Ascending aorta (tissue), 2 donors: Measurements from ENCODE around the gene RPRD1A. TPM values are rescaled to one million over a fixed set of nuclear protein-coding genes. Genes with fewer than 3 reads are reported as not detected.
"Not testable (repeated sequence)": the region's sequence is repeated elsewhere in the genome, so short reads cannot be mapped to it uniquely, and the experiment has no call there.

Experiments used
- DNase-seq, 2 donors: peaks; one replicate each; pipeline ENCODE4 v3.0.0-alpha.2; 2019; ENCODE audit warnings: low spot score in 2 of 2
- H3K27ac ChIP-seq, 2 donors: fragments of 200-600 bp; sonication (generic); one replicate each; pipeline ENCODE4 v1.5.1; 2016 to 2017; ENCODE audit warnings: mild to moderate bottlenecking in 1 of 2
- H3K27me3 ChIP-seq: fragments of 200-600 bp; sonication (generic); one replicate; pipeline ENCODE4 v1.5.1; 2017
- H3K36me3 ChIP-seq, 2 donors: fragments of 200-600 bp; sonication (generic); one replicate each; pipeline ENCODE4 v1.5.1; 2016
- H3K4me1 ChIP-seq, 2 donors: fragments of 200-600 bp; sonication (generic); one replicate each; pipeline ENCODE4 v1.5.1; 2016 to 2017; ENCODE audit warnings: mild to moderate bottlenecking in 1 of 2
- H3K4me3 ChIP-seq, 2 donors: fragments of 200-600 bp; sonication (generic); one replicate each; pipeline ENCODE4 v1.5.1; 2016 to 2017; ENCODE audit warnings: mild to moderate bottlenecking in 1 of 2
- H3K9me3 ChIP-seq, 2 donors: fragments of 200-600 bp; sonication (generic); one replicate each; pipeline ENCODE4 v1.5.1; 2016
- intact Hi-C: fragments of 100-400 bp; cut with DNase I; formaldehyde crosslinking; loops from one replicate; pipeline ENCODE4 v1.15.1; 2023
- total RNA-seq: library from RNA; depleted of rRNA; stranded (reverse); fragments of >200 nt; gene quantifications from one replicate; pipeline ENCODE4 v1.1.0, GENCODE V29; 2016
- TF ChIP-seq, protein P1 (sequence below), 3 experiments: fragments of 200-600 bp in 2 of 3; fragments of 450-650 bp in 1 of 3; sonication (generic) in 2 of 3; IDR thresholded peaks; one replicate each; pipeline ENCODE4 v1.5.1; 2016 to 2019; ENCODE audit warnings: antibody characterized with exemption in 3 of 3, mild to moderate bottlenecking in 1 of 3, moderate library complexity in 1 of 3

The RPRD1A gene
- total RNA-seq, 1 donor from 2014 or later, result 16.4 TPM

DNA sequence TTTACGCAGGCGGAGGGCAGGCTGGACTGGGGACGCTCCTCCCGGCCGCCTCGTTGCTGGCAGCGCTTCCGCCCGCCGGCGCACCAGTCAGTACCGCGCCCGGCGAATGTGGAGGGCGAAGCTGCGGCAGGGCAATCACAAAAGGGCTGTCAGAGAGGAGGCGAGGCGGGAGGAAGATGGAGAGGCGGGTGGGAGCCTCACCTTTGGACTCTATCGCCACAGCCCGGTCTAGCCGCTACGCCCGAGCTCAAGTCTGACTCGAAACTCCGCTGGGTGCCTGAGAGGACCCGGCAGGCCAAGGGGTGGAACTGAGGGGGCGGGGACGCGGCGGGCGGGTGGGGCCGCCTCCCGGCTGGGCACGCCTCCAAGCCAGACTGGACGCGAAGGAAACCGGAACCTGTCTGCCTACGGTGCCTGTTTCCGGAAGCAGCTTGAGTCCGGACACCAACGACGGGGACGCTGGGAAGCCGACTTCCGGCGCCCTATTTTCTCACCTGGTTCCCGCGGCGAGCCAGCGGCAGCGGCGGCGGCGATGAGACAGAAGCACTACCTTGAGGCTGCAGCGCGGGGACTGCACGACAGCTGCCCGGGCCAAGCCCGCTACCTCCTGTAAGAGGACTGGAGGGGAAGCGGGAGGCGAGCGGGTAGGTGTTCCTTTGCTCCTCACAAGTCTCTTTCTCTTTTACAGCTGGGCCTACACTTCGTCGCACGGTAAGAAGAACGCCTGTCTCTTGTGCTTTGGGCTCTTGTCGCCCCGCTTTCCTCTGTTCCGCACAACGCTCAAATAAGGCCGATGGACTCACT, 95.0 kb downstream of the RPRD1A start, which contains the start of gene RMP24:
TSS of gene RMP24 (plus strand) at position 483 of the 804 bp plus-strand sequence.
- peak; percentile 54 to 95 for DNase-seq
- Histone ChIP-seq H3K4me3 (peak within 1 kb of the TSS; percentile 85 to 96), H3K4me1 (peaks cover 4 to 19% of the 10 kb centered on the region in 2 donors), H3K36me3 (peaks cover 10 to 15% of the 10 kb centered on the region in 2 donors), H3K27me3 (no peaks in the 10 kb centered on the region), H3K27ac (peak within 1 kb of the TSS; percentile 89), H3K9me3 (no peaks in the 10 kb centered on the region)
- intact Hi-C loops, result loop anchor here (1.0 to 5.0 kb wide), 5 partner anchors 95 to 682 kb away; partner anchors contain the start of genes ELP2, INO80C, RPRD1A and SLC39A6
- TF ChIP-seq, protein P1, sequence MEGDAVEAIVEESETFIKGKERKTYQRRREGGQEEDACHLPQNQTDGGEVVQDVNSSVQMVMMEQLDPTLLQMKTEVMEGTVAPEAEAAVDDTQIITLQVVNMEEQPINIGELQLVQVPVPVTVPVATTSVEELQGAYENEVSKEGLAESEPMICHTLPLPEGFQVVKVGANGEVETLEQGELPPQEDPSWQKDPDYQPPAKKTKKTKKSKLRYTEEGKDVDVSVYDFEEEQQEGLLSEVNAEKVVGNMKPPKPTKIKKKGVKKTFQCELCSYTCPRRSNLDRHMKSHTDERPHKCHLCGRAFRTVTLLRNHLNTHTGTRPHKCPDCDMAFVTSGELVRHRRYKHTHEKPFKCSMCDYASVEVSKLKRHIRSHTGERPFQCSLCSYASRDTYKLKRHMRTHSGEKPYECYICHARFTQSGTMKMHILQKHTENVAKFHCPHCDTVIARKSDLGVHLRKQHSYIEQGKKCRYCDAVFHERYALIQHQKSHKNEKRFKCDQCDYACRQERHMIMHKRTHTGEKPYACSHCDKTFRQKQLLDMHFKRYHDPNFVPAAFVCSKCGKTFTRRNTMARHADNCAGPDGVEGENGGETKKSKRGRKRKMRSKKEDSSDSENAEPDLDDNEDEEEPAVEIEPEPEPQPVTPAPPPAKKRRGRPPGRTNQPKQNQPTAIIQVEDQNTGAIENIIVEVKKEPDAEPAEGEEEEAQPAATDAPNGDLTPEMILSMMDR (IDR thresholded peaks at IDR 0.05), result no peak

DNA sequence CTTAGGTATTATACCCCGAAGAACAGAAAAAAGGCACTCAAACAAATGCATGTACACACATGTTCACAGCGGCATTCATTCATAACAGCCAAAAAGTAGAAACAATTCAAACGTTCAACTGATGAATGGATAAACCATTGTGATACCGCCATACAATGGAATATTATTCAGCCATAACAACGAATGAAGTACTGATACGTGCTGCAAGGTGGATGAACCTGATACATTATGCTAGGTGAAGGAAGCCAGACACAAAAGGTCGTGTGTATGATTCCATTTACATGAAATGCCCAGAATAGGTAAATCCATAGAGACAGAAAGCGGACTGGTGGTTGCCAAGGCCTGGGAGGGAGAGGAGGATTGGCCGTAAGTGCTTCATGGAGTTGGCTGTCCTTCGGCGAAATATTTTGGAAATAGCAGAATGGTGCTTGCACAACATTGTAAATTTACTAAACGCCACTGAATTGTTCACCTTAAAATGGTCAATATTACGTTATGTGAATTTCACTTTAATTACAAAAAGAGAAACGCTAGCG, 95.6 kb downstream of the RPRD1A start:
- TF ChIP-seq, protein P1 (IDR thresholded peaks at IDR 0.05), result no peak
- intact Hi-C loops, result loop anchor here (1.0 to 5.0 kb wide), 6 partner anchors 96 to 731 kb away; partner anchors contain the start of genes ELP2, INO80C, RPRD1A and SLC39A6
- H3K9me3 ChIP-seq, result no peaks in the 10 kb centered on the region
- no peak for DNase-seq
- H3K36me3 ChIP-seq, result peaks cover 6 to 8% of the 10 kb centered on the region in 2 donors
- H3K4me1 ChIP-seq, result peaks cover 4 to 19% of the 10 kb centered on the region in 2 donors
- H3K4me3 ChIP-seq, result peak overlapping the region; percentile 85 to 96
- H3K27me3 ChIP-seq, result no peaks in the 10 kb centered on the region
- H3K27ac ChIP-seq, result peak overlapping the region; percentile 89

DNA sequence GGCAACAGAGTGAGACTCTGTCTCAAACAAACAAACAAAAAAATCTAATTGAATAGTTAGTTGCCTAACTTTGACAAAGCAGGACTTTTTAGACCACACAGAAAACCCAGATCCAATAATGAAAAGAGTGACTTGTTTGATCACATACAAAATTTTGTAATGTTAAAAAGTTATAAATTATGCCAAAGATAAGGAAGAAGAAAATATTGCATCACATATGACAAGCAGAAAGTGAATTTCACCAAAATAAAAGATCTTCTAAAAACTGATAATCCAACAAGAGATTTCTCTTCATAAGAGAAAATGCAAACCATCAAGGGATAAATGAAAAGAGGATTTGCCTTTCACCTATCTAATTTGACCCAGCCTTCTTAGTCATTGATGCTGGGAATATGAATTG, 97.7 kb downstream of the RPRD1A start:
- DNase-seq, result no peak
- H3K36me3 ChIP-seq, result no peaks in the 10 kb centered on the region
- no peaks in the 10 kb centered on the region for H3K27me3 ChIP-seq
- no peaks in the 10 kb centered on the region for H3K9me3 ChIP-seq
- no peak overlapping the region for H3K4me3 ChIP-seq
- H3K27ac ChIP-seq, result no peak overlapping the region
- TF ChIP-seq, protein P1 (IDR thresholded peaks at IDR 0.05), result no peak
- peaks cover 4 to 19% of the 10 kb centered on the region in 2 donors for H3K4me1 ChIP-seq
- intact Hi-C loops, result loop anchor here (2.0 to 5.0 kb wide), 2 partner anchors 582 to 729 kb away; partner anchors contain the start of gene ZNF397

DNA sequence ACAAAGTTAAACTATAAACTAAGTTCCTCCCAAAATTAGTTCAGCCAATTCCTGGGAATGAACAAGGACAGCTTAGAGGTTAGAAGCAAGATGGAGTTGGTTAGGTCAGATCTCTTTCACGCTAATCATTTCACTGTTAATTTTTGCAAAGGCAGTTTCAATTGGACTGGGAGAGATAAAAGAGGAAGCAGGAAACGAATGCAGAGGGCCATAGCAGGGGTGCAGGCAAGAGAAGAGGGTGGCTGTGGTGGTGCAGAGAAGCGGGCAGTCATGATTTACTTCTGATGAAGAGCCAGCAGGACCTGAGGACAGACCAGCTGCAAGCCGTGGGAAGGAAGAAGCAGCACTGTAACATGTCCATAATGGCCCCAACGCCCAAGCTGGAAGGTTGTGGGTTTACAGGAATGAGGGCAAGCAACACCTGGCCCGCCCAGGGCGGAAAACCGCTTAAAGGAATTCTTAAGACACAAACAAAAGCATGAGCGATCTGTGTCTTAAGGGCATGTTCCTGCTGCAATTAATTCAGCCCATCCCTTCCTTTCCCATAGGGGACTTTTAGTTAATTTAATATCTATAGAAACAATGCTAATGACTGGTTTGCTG, 99.0 kb downstream of the RPRD1A start:
- H3K9me3 ChIP-seq, result no peaks in the 10 kb centered on the region
- TF ChIP-seq, protein P1 (IDR thresholded peaks at IDR 0.05), result no peak
- intact Hi-C loops, result no loop called here
- peaks cover 2 to 11% of the 10 kb centered on the region in 2 donors for H3K4me1 ChIP-seq
- DNase-seq, result no peak
- H3K4me3 ChIP-seq, result no peak overlapping the region
- H3K27me3 ChIP-seq, result no peaks in the 10 kb centered on the region
- H3K27ac ChIP-seq, result no peak overlapping the region
- H3K36me3 ChIP-seq, result no peaks in the 10 kb centered on the region

DNA sequence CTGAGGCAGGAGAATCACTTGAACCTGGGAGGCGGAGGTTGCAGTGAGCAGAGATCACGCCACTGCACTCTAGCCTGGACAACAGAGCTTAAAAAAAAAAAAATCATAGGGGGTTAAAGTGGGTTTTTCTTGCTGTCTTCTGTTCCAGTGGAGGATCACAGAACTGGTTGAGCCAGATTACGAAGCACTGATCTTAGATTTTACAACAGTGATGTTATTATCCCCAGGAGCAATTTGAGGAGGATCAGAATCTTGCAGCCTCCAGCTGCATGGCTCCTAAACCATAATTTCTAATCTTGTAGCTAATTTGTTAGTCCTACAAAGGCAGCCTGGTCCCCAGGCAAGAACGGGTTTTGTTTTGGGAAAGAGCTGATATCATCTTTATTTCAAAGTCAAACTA, 99.5 kb downstream of the RPRD1A start:
- H3K27ac ChIP-seq, H3K4me1 ChIP-seq, H3K9me3 ChIP-seq, DNase-seq, intact Hi-C loops, H3K36me3 ChIP-seq, H3K4me3 ChIP-seq, H3K27me3 ChIP-seq: not testable (repeated sequence)
